MV-4-11 (cell line): ENCODE results near the gene NAA25.
"Not testable (repeated sequence)": the region's sequence is repeated elsewhere in the genome, so short reads cannot be mapped to it uniquely, and the experiment has no call there.

Experiments used
- DNase-seq: peaks from one replicate; lab custom pipeline; 2025; lab: John Stamatoyannopoulos, UW

Gene NAA25

DNA sequence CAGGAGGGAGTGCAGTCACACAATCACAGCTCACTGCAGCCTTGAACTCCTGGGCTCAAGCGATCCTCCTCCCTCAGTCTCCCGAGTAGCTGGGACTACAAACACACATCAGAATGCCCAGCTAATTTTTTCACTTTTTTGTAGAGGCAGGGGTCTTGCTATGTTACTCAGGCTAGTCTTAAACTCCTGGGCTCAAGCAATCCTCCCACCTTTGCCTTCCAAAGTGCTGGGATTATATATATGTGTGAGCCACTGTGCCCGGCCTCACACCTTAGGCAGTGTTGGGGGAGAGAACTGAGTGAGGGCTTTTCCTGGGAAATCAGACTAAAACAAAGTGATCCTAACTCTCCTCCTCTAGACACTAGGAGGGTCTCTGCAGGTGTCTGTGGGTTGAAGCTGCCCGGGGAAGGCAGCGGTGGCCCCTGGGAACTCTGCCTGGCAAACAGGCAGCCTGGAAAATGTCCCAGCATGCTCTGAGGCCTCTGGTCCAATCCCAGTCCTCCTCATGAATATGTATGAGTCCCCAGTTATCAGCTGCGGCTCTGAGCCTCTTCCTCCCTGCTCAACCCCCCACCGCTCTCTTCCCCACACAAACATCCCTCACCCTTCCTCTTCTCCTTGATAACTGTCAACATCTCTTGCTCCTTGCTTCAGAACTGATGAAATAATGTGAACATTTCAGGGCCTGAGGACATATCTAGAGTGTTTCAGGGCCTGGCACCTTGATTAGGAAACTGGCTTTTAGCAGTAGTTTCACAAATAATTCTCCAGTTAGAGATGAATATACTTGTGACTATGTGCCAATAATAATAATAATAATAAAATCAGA, 7.9 kb upstream of the NAA25 start:
- DNase-seq = peak; percentile 83

- no peak for DNase-seq
Observed at GRCh38 chr12:112115259-112116045, 6.9 kb upstream of the NAA25 start.

DNA sequence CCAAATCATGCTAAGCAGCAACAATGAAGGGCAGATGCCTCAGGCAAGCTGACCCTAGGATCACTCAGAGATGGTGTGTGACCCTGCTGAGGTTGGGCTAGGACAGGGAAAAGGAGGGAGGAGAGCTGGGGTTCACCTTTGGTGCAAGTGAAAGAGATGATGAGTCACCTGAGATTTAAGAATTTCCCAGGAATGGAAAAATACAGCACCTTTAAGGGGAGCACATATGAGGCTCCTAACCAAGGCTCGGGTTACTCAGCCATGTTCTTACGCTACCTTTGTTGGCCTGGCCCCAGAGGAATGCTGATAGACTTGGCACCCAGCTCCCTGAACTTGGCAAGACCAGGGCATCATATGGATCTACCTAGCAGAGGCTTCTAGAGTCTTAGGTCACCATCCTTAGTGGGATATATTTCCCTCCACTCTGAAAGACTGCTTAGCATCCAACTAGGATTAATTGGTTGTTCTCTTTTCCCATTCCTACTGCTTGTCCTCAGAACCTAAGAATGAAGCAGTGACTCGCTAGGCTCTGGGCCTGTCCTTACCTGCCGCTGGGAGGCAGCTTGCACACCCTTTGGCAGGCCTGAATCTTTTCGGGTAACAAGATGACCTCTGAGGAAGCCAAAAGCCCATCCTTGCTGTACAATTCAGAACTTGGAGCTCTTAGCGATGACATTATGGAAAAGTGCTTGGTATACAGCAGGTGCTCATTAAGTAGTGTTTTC, 4.0 kb upstream of the NAA25 start:
- DNase-seq = no peak

GRCh38 chr12:112111931-112112330, 3.3 kb upstream of the NAA25 start:
- DNase-seq = no peak

GRCh38 chr12:112110787-112111662, 2.4 kb upstream of the NAA25 start:
- not testable (repeated sequence) for DNase-seq

DNA sequence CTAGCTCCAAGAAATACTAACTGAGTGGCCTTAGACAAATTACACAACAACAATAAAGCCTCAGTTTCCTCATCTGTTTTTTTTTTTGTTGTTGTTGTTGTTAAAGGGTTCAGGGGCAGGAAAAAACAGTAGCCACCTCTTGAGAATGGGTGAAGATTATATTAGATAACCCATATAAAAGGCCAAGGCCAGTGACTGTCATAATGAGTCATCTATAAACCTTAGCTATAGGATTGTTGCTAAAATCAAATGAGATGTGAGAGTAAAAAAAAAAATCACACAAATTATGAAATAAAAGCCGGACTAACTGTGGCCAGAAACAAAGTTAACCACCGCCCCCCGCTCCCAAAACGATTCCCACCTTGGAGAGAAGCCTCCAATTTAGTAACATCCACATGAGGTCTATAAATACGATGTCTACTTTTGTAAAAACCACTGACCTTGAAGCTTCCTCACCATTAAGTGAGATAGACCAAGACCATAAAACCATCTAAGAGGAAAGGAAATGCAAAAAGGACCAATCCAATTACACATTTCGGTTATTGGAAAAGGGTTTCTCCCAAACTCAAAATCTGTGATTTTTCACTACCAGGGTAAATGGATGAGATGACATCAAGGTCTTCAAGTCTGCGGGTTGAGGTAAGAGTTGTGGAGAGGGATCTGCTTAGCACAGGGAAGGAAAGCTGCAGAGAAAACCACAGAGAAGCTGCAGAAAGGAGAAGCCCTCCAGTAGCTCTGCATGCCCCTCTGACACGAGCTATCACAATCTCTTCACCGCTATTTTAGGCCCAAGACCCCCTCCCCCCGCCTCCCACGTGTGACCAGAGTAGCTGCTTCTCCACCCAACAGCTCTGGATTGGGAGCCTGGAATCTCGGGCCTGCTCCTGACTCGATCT, 1.0 kb downstream of the NAA25 start:
- DNase-seq = peak; percentile 72

- no peak for DNase-seq
Observed at GRCh38 chr12:112105891-112106290, 2.7 kb downstream of the NAA25 start.

- DNase-seq = no peak
Observed at GRCh38 chr12:112103758-112104503, 4.7 kb downstream of the NAA25 start.

- not testable (repeated sequence) for DNase-seq
Observed at GRCh38 chr12:112102746-112103145, 5.8 kb downstream of the NAA25 start.

- no peak for DNase-seq
Observed at GRCh38 chr12:112102127-112102526, 6.5 kb downstream of the NAA25 start.

DNA sequence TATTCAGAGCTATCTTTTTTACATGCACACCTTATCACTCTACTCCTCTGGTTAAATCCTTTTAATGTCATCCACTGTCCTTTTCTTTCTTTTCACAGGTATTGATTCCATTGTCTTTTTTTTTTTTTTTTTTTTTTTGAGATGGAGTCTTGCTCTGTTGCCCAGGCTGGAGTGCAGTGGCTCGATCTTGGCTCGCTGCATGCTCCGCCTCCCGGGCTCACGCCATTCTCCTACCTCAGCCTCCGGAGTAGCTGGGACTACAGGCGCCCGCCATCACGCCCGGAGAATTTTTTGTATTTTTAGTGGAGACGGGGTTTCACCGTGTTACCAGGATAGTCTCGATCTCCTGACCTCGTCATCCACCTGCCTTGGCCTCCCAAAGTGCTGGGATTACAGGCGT, 8.1 kb downstream of the NAA25 start:
- DNase-seq = not testable (repeated sequence)

GRCh38 chr12:112097641-112098040, 10.9 kb downstream of the NAA25 start:
- DNase-seq = no peak

GRCh38 chr12:112096667-112097066, 11.9 kb downstream of the NAA25 start:
- no peak for DNase-seq

- peak; percentile 77 for DNase-seq
Observed at GRCh38 chr12:112096070-112096469, 12.5 kb downstream of the NAA25 start.

GRCh38 chr12:112091563-112091962, 17.0 kb downstream of the NAA25 start:
- DNase-seq = no peak

DNA sequence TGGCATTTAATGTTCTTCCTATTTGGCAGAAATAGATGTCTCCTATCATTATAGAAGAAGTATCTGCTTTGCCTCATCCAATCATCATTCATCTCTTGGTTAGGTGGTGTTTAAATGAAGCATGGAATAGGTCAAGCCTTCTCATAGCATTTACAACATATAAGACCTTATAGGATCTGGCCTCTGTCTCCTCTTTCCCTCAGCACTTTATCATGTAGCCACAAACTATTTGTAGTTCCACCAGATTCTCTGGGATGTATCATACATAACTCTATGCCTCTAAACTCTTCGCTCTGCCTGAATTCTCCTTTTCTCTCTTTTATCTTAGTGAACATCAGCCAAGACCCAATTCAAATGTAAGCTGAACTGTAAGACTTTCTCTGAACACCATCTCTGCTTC, 20.7 kb downstream of the NAA25 start:
- DNase-seq = no peak

DNA sequence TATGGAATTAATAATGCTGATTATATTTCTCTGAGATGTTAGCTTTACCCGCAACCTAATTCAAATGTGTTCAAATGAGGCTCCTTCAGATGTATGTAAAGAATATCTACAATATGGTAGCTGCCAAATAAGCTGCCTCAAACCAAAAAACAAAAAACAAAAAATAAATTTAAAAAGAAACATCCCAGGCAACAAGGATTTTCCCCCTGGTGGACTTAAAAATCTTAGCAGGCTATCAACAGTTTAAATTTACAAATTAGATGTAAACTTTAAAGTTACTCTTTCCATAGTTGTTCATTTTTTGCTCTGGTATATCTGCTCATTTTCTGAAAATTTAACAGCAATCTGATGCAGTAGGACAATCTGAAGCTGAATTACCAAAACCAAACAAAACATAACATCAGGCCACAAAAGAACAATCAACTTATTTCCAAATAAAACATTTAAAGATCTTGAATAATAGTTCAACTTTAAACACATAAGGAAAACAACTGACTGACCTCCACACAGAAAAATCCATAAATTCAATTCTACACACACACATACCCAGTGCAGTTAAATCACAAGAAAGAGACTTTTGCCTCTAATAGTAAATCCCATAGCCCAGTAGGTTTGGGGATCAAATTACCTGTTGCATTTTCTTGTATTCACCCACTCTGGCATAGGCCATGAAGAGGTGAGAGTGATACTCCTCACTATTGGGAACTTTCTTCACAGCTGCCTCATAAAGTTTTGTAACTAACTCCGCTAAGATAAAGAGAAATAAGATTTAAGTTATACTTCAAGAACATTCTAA, 21.3 kb downstream of the NAA25 start:
- DNase-seq = no peak

- DNase-seq = no peak
Observed at GRCh38 chr12:112066566-112066965, 42.0 kb downstream of the NAA25 start.

GRCh38 chr12:112063273-112063672, 45.3 kb downstream of the NAA25 start:
- no peak for DNase-seq
